GM10266 (cell line): ENCODE measurements around the gene ABCA2.

Experiments
- DNase-seq: peaks from one replicate; pipeline ENCODE4 v3.0.0; 2012; ENCODE audit errors: extremely low spot score
- CTCF ChIP-seq: IDR thresholded peaks from 2 replicates; pipeline ENCODE4 v1.5.1; 2012; ENCODE audit warnings: mild to moderate bottlenecking, low read depth; ENCODE audit not compliant: control insufficient read depth, insufficient read depth; ENCODE audit errors: missing control alignments

ABCA2 gene

GRCh38 chr9:137018761-137019559, 9.1 kb downstream of the ABCA2 start:
- no peak for TF ChIP-seq CTCF
- DNase-seq = no peak

- no peak for DNase-seq
- TF ChIP-seq CTCF = no peak
Observed at GRCh38 chr9:137017791-137018497, 10.1 kb downstream of the ABCA2 start.

GRCh38 chr9:137017071-137017470, 11.0 kb downstream of the ABCA2 start:
- no peak for TF ChIP-seq CTCF
- DNase-seq = no peak

GRCh38 chr9:137016436-137016835, 11.6 kb downstream of the ABCA2 start:
- DNase-seq = no peak
- no peak for TF ChIP-seq CTCF

- no peak for TF ChIP-seq CTCF
- no peak for DNase-seq
Observed at GRCh38 chr9:137015976-137016375, 12.1 kb downstream of the ABCA2 start.

- no peak for TF ChIP-seq CTCF
- no peak for DNase-seq
Observed at GRCh38 chr9:137015540-137015930, 12.5 kb downstream of the ABCA2 start.

DNA sequence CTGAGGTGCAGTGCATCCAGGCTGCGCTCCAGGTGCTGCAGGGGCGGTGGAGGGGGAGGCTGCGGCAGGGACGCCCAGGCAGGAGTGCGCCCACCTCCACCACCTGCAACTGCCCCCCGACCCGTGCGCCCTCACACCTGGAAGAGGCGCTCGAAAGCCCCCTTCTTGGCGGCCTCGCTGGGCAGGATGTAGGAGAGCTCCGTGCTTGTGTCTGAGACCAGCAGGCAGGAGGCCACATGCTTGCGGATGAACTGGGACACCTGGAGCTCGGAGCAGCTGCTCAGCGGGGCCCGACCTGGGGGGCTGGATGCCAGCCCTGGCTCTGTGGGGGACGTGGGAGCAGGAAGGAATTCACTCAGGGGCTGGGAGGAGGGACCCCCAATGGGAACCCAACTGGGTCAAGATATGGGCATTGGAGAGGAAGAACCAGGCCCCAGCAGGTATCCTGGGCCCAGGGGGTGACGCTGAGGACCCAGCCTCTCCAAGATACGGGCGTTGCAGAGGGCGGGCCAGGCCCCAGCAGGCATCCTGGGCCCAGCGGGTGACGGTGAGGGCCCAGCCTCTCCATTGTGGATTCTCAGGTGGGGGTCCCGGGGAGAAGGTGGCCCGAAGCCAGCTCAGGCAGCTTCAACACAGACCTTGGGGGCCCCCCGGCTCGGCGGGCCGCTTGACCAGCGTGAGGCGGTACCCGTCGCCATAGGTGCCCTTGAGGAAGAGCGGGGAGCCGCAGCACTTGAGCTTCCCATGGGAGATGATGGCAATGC, 13.1 kb downstream of the ABCA2 start:
- DNase-seq = no peak
- no peak for TF ChIP-seq CTCF
